HG02623 (cell line): ENCODE measurements around the gene KIRREL2.

ENCODE experiments used
- ATAC-seq: cut with Tn5 transposase; IDR thresholded peaks from one replicate; pipeline ENCODE4 v1.9.1; 2021; ENCODE audit warnings: moderate library complexity; ENCODE audit not compliant: unreplicated experiment

KIRREL2 gene

GRCh38 chr19:35844482-35845214 is 12.1 kb upstream of the KIRREL2 start:
- ATAC-seq, result no peak

DNA sequence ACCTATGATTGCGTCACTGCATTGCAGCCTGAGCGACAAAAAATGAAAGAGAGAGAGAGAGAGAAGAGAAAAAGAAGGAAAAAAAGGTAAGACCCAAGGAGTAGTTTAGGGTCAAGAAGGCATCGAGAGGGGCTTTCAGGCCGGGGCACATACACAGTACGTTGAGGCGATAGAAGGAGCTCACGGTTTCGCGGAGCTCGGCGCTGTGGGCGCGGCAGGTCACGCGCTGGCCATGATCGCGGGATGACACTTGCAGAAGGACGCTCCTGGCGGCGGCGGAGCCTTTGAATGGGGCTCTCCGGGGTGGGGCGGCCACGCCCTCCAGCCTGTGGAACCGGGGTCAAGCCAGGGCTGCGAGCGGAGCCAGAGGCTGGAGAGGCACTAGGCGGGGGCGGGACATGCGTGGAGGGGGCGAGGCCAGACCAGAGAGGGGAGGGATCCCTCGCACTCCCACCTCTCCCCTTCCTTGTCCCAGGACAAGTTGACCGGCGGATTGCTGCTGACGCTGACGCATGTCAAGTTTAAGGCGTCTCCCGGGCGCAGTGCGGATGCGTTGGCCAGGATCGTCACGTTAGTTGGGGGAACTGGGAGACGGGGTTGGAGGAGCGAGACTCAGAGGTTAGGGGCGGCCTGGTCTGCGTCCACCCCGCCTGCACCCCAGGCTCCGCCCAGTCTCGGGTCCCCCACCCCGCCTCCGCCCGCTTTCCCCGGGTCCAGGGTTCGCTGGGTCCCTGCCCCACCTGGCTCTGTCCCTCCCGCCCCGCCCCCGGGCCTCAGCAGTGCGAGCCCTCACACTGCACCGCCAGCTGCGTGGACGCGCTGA is 11.3 kb upstream of the KIRREL2 start:
- ATAC-seq, result no peak

- no peak for ATAC-seq
These were observed 10.6 kb upstream of the KIRREL2 start for GRCh38 chr19:35846038-35846668.

DNA sequence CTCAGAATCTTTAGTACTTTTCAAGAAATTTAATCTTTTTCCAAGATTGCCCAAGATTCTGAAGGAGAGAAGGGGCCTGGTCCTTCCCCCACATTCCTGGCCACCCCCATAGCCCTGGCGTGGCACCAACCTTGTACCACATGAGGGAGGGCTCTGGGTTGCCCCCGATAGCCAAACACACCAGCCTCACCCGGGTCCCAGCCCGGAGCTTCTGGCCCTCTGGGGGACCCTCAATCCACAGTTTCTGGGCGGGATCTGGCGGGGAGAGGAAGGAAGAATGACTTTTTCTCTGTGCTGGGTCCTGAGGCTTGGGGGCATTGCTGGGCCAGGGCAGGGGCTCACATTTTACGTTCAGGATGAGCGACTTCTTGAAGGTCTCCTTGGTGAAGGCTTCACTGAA is 8.8 kb upstream of the KIRREL2 start:
- ATAC-seq, result no peak

GRCh38 chr19:35848486-35848885 is 8.2 kb upstream of the KIRREL2 start:
- no peak for ATAC-seq

GRCh38 chr19:35848919-35849505 is 7.7 kb upstream of the KIRREL2 start:
- ATAC-seq, result no peak

DNA sequence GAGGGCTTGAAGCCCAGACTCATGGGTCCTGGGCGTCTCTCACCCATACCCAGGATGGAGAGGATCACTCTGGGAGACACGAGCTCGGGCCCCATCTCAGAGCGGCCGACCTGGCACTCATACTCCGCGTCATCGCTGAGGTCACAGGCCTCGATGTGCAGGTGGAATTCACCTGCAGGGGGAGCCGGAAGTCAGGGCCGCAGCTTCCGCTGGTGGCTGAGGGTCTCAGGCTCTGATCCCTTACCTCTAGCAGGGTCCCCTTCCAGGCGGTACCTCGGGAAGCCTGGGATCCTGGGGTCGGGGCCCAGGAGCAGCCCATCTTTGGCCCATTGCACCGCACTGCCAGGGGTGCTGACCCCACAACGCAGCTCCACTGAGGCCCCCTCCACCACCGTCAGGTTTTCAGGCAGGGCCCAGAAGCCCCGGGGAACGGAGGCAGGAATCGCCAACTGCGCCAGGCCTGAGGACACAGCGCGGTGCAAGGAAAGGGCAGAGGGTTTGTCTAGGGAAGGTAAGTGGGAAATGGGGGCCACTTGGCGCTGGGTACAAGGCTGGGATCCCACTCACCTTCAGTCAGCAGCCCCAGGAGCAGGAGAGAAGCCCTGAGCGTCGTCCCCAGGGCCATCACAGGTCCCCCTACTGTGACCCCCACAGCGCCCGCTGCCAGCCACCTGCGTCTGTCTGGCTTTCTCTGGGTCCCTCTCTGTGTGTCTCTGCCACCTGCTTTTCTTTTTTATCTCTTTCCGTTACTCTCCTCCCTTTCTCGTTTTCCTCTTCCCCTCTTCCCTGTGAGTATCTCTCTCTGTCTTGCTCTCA is 5.3 kb upstream of the KIRREL2 start:
- ATAC-seq, result no peak

DNA sequence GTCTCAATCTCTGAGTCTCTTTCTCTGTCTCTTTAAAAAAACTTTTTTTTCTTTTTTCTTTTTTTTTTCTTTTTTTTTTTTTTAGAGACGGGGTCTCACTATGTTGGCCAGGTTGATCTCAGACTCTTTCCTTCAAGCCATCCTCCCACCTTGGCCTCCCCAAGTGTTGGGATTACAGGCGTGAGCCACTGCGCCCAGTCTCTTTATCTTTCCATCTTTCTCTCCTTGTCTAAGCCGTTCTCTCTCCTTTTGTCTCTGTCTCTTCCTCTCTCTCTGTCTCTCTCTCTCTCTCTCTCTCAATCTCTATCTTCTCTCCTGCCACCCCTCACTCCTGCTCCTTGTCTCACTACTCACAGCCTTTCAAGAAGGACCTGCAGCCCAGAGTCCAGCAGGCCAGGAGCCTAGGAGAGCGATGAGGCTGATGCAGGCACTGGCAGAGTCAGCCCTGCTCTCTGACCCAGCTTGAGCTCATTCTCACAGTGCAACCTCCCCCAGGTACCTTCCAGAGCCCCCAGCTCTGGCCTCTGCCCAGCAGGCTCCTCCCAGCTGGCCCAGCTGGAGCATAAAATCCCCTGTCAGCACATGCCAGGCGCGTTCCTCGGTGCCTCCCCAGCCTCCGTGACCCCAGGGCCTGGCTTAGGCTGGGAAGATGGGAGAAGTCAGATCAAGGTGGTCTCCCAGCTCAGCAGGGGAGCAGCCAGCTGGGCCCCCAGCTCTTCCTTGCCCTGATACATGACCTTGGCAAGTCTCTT is 4.5 kb upstream of the KIRREL2 start, which contains the start of gene NPHS1:
NPHS1 (minus strand) TSS at position 476 of the 752 bp plus-strand sequence. CDS start 667 bp downstream, outside the sequence.
- ATAC-seq, result no peak

DNA sequence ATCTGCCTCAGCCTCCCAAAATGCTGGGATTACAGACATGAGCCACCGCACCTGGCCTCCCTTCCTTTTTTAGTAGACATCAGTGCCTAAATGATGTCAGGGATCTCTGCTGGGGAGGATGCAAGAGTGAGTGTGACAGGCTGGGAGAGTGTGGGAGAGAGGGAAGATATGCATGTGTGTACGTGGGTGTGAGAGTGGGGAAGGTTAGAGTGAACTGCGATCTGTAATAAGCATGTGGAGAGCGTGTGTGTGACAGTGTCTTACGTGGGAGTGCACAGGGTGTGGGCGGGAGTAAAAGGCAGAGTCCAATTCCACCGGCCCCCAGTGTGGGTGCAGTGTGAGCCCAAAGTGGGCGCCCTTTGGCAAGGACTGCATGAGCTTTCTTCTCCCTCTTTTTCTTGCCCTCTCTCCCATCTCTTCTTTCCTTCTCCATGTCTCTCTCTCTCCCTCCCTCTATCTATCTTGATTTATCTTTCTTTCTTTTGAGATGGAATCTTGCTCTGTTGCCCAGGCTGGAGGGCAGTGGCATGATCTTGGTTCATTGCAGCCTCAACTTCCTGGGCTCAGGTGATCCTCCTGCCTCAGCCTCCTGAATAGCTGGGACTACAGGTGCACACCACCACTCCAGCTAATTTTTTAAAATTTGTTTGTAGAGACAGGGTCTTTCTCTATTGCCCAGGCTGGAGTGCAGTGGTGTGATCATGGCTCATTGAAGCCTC is 3.5 kb upstream of the KIRREL2 start:
- ATAC-seq, result no peak

DNA sequence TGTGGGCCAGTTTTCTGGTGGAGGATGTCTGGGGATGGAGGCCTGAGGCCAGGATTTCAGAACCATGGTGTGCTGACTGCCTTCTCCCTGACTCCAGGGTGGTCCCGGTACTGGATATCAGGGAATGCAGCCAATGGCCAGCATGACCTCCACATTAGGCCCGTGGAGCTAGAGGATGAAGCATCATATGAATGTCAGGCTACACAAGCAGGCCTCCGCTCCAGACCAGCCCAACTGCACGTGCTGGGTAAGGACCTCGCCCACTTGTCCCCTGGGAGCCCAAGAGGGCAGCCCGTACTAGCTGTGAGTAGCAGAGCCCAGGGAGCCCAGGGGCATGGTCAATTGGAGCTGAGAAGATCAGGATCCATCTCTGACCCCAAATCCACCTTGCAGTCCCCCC is 1.6 kb downstream of the KIRREL2 start:
- no peak for ATAC-seq

- ATAC-seq, result no peak
These were observed 2.7 kb downstream of the KIRREL2 start for GRCh38 chr19:35859414-35859813.

- no peak for ATAC-seq
These were observed 3.7 kb downstream of the KIRREL2 start for GRCh38 chr19:35860436-35860817.

DNA sequence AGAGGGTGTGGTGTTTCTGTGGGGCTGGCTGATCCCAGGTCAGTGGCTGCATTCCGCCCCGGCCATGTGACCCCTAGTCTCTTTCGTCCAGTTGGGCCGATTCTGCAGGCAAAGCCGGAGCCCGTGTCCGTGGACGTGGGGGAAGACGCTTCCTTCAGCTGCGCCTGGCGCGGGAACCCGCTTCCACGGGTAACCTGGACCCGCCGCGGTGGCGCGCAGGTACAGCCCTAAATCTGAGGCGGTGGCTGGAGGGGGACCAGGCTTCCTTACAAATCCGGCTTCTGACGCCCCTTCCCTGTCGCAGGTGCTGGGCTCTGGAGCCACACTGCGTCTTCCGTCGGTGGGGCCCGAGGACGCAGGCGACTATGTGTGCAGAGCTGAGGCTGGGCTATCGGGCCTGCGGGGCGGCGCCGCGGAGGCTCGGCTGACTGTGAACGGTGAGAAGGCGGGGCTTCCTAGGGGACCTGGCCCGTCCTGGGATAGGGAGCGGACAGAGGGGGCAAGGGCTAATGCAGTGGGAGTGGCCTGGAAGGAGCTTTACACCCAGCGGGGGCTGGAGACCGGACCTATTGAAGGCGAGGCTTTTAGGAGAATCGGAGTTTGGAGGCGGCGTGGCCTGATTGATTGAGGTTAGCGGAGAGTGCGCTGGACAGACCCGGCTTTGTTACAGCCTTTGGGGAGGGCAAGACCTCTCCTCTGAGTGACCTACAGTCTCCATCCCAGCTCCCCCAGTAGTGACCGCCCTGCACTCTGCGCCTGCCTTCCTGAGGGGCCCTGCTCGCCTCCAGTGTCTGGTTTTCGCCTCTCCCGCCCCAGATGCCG is 4.3 kb downstream of the KIRREL2 start:
- no peak for ATAC-seq

- ATAC-seq, result no peak
These were observed 5.0 kb downstream of the KIRREL2 start for GRCh38 chr19:35861640-35862160.

GRCh38 chr19:35862528-35862927 is 5.8 kb downstream of the KIRREL2 start:
- ATAC-seq, result no peak

DNA sequence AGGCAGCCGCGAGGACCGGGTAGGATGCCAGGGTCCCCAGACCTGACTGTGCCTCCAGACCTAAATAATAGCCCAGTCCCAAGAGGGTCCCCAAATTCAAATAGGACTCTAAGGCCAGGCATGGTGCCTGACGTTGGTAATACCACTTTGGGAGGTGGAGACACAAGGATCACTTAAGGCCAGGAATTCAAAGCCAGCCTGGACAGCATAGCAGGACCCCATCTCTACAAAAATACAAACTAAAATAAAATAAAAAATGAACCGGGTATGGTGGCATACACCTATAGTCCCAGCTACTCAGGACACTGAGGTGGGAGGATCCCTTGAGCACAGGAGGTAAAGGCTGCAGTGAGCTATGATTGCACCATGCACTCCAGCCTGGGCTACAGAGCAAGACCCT is 6.3 kb downstream of the KIRREL2 start:
- ATAC-seq, result no peak

DNA sequence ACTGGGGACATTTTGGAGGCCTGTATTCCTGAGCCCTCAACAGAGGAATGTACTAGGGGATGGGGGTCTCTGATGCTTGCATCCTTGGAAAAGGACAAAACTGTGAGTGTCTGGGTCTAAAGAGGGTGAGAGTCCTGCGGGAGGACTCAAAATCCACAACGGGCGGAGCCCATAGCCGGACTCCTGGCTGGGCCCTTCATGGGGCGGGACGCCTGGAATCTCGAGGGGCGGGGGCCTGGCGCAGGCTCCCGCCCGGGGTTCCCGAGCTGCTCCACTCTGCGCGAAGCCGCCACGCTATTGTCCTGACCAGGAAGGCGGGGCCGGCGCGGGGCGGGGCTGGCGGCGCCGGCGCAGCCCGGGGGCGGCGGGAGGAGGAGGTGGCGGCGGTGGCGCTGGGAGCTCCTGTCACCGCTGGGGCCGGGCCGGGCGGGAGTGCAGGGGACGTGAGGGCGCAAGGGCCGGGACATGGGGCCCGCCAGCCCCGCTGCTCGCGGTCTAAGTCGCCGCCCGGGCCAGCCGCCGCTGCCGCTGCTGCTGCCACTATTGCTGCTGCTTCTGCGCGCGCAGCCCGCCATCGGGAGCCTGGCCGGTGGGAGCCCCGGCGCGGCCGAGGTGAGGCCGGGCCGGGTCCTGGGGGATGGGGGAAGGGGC is 11.6 kb downstream of the KIRREL2 start, which contains the start of gene APLP1:
APLP1 (plus strand) TSS at position 403 of the 651 bp plus-strand sequence; CDS start at position 466, 63 bp downstream.
- no peak for ATAC-seq
